ENCODE measurements around the gene SEC14L2. TPM values are rescaled to one million over a fixed set of nuclear protein-coding genes. Genes with fewer than 3 reads are reported as not detected.
A peak's percentile ranks its signal among the peaks of the same experiment; 100 is the strongest.

The SEC14L2 gene
- total RNA-seq, 1 experiment from 2014 or later = 33.5 TPM

- ATAC-seq (no peak), DNase-seq (ENCODE audit: low read depth, low spot score) (no peak)
- Histone ChIP-seq H3K4me3 (replicated peaks in 1 of 2; ENCODE audit: low read depth in 1 of 2, low read length in 2 of 2) (peak overlapping the region; percentile 82), H3K9me2 (ENCODE audit: insufficient read depth) (no peaks in the 10 kb centered on the region), H3K27ac (ENCODE audit: low read depth, low read length) (peak overlapping the region; percentile 98), H3K4me2 (ENCODE audit: low read length) (peak overlapping the region; percentile 93), H3K4me1 (ENCODE audit: control insufficient read depth in 1 of 2, insufficient read depth in 2 of 2, low read length in 2 of 2) (peaks cover 38 to 69% of the 10 kb centered on the region in 2 experiments), H4K20me1 (ENCODE audit: insufficient read depth) (no peaks in the 10 kb centered on the region), H3K79me2 (ENCODE audit: insufficient read depth, low read length) (peaks cover 22% of the 10 kb centered on the region; the same call in 1 of the 2 replicates), H3K36me3 (ENCODE audit: control insufficient read depth in 1 of 2, insufficient read depth in 2 of 2, low read length in 2 of 2) (peaks cover 2 to 15% of the 10 kb centered on the region in 2 experiments; a peak in 2 of 4 replicates), H2AFZ (ENCODE audit: low read depth, low read length, poor library complexity, severe bottlenecking) (no peak overlapping the region), H3K9me3 (ENCODE audit: control insufficient read depth in 1 of 2, insufficient read depth in 1 of 2, low read depth in 1 of 2, low read length in 2 of 2) (no peaks in the 10 kb centered on the region), H3K27me3 (ENCODE audit: insufficient read depth, low read length) (no peaks in the 10 kb centered on the region), H3K9ac (ENCODE audit: low read length) (peak overlapping the region; percentile 96)
- RAD21 ChIA-PET (ENCODE audit: low non-redundant PET in 1 of 2, low total read pairs in 2 of 2, uncharacterized antibody in 2 of 2, unreplicated experiment in 2 of 2) = interaction anchor here (0.8 to 1.8 kb wide), 5 partner anchors 28 to 137 kb away, joined by 3 to 6 read pairs (median 4); partner anchors contain the start of genes RNF215 (in 1 of the 2) and SEC14L2 (in 1 of the 2)
- POLR2A ChIA-PET = interaction anchor here (0.8 to 4.6 kb wide), 16 partner anchors 11 to 216 kb away, joined by 3 to 40 read pairs (median 6); partner anchors contain the start of genes RNF215, SEC14L2 and TBC1D10A
- intact Hi-C loops (cut with micrococcal nuclease) = loop anchor here (5.0 to 10.0 kb wide), 2 partner anchors 137 to 660 kb away; partner anchors contain the start of genes CASTOR1 and SMTN
- TF ChIP-seq SRF (IDR thresholded peaks at IDR 0.05; ENCODE audit: low read depth) (no peak), CTCF (IDR thresholded peaks at IDR 0.05 in 2 of 3, conservative IDR thresholded peaks at IDR 0.05 in 1 of 3; ENCODE audit: borderline replicate concordance in 1 of 3, insufficient read depth in 1 of 3, low read depth in 2 of 3, low read length in 2 of 3) (peak in 2 of 3 experiments; percentile 25 to 27; a peak in 2 of 6 replicates)
- BruUV-seq (replicated peaks) = TSS peak; percentile 6
- CTCF ChIA-PET = interaction anchor here (0.6 to 2.7 kb wide), 9 partner anchors 8 to 137 kb away, joined by 3 to 12 read pairs (median 5); partner anchors contain the start of gene RNF215
These were observed 27.9 kb downstream of the SEC14L2 start for GRCh38 chr22:30424534-30425326.

GRCh38 chr22:30425327-30425615, 28.5 kb downstream of the SEC14L2 start:
- Histone ChIP-seq H3K36me3 (ENCODE audit: control insufficient read depth in 1 of 2, insufficient read depth in 2 of 2, low read length in 2 of 2) (peaks cover 2 to 15% of the 10 kb centered on the region in 2 experiments; a peak in 2 of 4 replicates), H3K79me2 (ENCODE audit: insufficient read depth, low read length) (peaks cover 22% of the 10 kb centered on the region; the same call in 1 of the 2 replicates), H3K4me1 (ENCODE audit: control insufficient read depth in 1 of 2, insufficient read depth in 2 of 2, low read length in 2 of 2) (peaks cover 32 to 64% of the 10 kb centered on the region in 2 experiments), H3K4me2 (ENCODE audit: low read length) (peak overlapping the region; percentile 93), H2AFZ (ENCODE audit: low read depth, low read length, poor library complexity, severe bottlenecking) (peak overlapping the region; percentile 50), H3K4me3 (replicated peaks in 1 of 2; ENCODE audit: low read depth in 1 of 2, low read length in 2 of 2) (peak overlapping the region; percentile 82), H3K9ac (ENCODE audit: low read length) (peak overlapping the region; percentile 96), H3K27me3 (ENCODE audit: insufficient read depth, low read length) (no peaks in the 10 kb centered on the region), H3K9me2 (ENCODE audit: insufficient read depth) (no peaks in the 10 kb centered on the region), H4K20me1 (ENCODE audit: insufficient read depth) (no peaks in the 10 kb centered on the region), H3K27ac (ENCODE audit: low read depth, low read length) (peak overlapping the region; percentile 98), H3K9me3 (ENCODE audit: control insufficient read depth in 1 of 2, insufficient read depth in 1 of 2, low read depth in 1 of 2, low read length in 2 of 2) (no peaks in the 10 kb centered on the region)
- TF ChIP-seq POLR2AphosphoS5 (IDR thresholded peaks at IDR 0.05; ENCODE audit: low read depth, low read length) = no peak
- TF ChIP-seq EZH2phosphoT487 (IDR thresholded peaks at IDR 0.05; ENCODE audit: borderline replicate concordance) = no peak
- no peak for TF ChIP-seq ELF1 (IDR thresholded peaks at IDR 0.05; ENCODE audit: borderline replicate concordance, low read depth)
- TF ChIP-seq ATF3 (IDR thresholded peaks at IDR 0.05) = no peak
- no peak for TF ChIP-seq SRF (IDR thresholded peaks at IDR 0.05; ENCODE audit: low read depth)
- no peak for TF ChIP-seq MAX (IDR thresholded peaks at IDR 0.05)
- TF ChIP-seq EGR1 (IDR thresholded peaks at IDR 0.05; ENCODE audit: low read depth) = no peak
- no peak for TF ChIP-seq EZH2 (IDR thresholded peaks at IDR 0.05)
- POLR2A ChIA-PET = interaction anchor here (0.9 to 4.6 kb wide), 6 partner anchors 20 to 137 kb away, joined by 3 to 40 read pairs (median 6); partner anchors contain the start of genes SEC14L2 and TBC1D10A
- RAD21 ChIA-PET (ENCODE audit: low non-redundant PET in 1 of 2, low total read pairs in 2 of 2, uncharacterized antibody in 2 of 2, unreplicated experiment in 2 of 2) = interaction anchor here (1.6 to 1.8 kb wide), 2 partner anchors 137 to 138 kb away, joined by 3 to 6 read pairs; no protein-coding TSS in a partner anchor
- intact Hi-C loops (cut with micrococcal nuclease) = loop anchor here (5.0 to 10.0 kb wide), 2 partner anchors 138 to 660 kb away; partner anchors contain the start of genes CASTOR1 and SMTN
- no peak for ATAC-seq
- CTCF ChIA-PET = interaction anchor here (0.6 to 2.7 kb wide), 4 partner anchors 19 to 137 kb away, joined by 3 to 12 read pairs (median 6); no protein-coding TSS in a partner anchor
- no peak for DNase-seq (ENCODE audit: low read depth, low spot score)
- BruUV-seq (replicated peaks) = no TSS peak

Data from HCT116 (cell line).